HCT116 (cell line): ENCODE measurements around the gene TMEM98.

Experiments
- CEBPB ChIP-seq: IDR thresholded peaks from 2 replicates; pipeline ENCODE4 v1.6.1; 2012; ENCODE audit warnings: low read depth
- CTCF ChIP-seq, 3 experiments: fragments of 200-600 bp in 1 of 3; sonication (generic) in 1 of 3; IDR thresholded peaks in 2 of 3; conservative IDR thresholded peaks in 1 of 3; 2 replicates each; pipeline ENCODE4 v1.5.1; 2012 to 2017; ENCODE audit warnings: low read depth in 2 of 3, low read length in 2 of 3, antibody characterized with exemption in 1 of 3, borderline replicate concordance in 1 of 3, control low read depth in 1 of 3, mild to moderate bottlenecking in 1 of 3, mixed read lengths in 1 of 3, mixed run types in 1 of 3, moderate library complexity in 1 of 3; ENCODE audit not compliant: insufficient read depth in 1 of 3
- EZH2 ChIP-seq: fragments of 200-600 bp; sonication (generic); IDR thresholded peaks from 2 replicates; pipeline ENCODE4 v1.6.1; 2017; ENCODE audit warnings: antibody characterized with exemption, mixed run types
- POLR2A ChIP-seq: IDR thresholded peaks from 2 replicates; pipeline ENCODE4 v1.7.0; 2011; ENCODE audit warnings: borderline replicate concordance; ENCODE audit not compliant: insufficient read depth, insufficient read length; ENCODE audit errors: extremely low read depth
- REST ChIP-seq: IDR thresholded peaks from 2 replicates; pipeline ENCODE4 v1.6.1; 2012; ENCODE audit warnings: low read depth
- SP1 ChIP-seq: IDR thresholded peaks from 2 replicates; pipeline ENCODE4 v1.6.1; 2012; ENCODE audit warnings: low read depth
- TCF7L2 ChIP-seq: IDR thresholded peaks from 2 replicates; pipeline ENCODE4 v1.7.0; 2011; ENCODE audit warnings: borderline replicate concordance, inconsistent platforms; ENCODE audit not compliant: insufficient read depth, insufficient read length; ENCODE audit errors: extremely low read depth
- ZNF274 ChIP-seq: fragments of 200-500 bp; sonication (Bioruptor generic); IDR thresholded peaks from 2 replicates; pipeline ENCODE4 v1.6.1; 2014; ENCODE audit warnings: mild to moderate bottlenecking, low read depth, low read length, inconsistent platforms

GRCh38 chr17:32988481-32989101 is 60.6 kb downstream of the TMEM98 start:
- TF ChIP-seq CTCF (IDR thresholded peaks at IDR 0.05 in 2 of 3, conservative IDR thresholded peaks at IDR 0.05 in 1 of 3; ENCODE audit: borderline replicate concordance in 1 of 3, insufficient read depth in 1 of 3, low read depth in 2 of 3, low read length in 2 of 3) (no peak), EZH2 (no peak), REST (no peak), TCF7L2 (no peak), POLR2A (no peak), SP1 (no peak), ZNF274 (no peak), CEBPB (no peak)
